ENCODE results near the gene ZNF177.
"Not testable (repeated sequence)": the region's sequence is repeated elsewhere in the genome, so short reads cannot be mapped to it uniquely, and the experiment has no call there.

The ZNF177 gene

DNA sequence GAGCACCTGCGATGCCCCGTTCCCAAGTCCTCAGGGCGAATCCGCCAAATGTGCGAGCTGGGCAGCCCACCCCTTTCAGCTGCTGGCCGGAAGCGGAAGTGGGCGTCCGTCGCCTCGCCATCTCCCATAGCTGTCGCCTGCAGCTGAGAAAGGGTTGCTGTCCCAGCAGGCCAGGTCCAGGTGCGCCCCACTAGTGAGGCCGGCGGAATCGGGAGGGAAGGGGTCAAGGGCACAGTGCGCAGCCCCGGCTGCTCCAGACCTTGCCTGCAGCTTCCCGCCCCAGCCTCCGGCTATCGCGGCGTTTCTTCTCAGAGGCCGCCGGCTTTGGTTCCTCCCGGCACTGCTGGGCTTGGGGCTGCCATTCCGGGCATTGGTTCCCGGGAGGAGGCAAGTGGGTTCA is at the start of gene ZNF177:
TSS of gene ZNF177 (plus strand) at position 109 of the 400 bp plus-strand sequence. CDS start 15,299 bp downstream, outside the sequence.
- DNase-seq: peak; percentile 20

DNA sequence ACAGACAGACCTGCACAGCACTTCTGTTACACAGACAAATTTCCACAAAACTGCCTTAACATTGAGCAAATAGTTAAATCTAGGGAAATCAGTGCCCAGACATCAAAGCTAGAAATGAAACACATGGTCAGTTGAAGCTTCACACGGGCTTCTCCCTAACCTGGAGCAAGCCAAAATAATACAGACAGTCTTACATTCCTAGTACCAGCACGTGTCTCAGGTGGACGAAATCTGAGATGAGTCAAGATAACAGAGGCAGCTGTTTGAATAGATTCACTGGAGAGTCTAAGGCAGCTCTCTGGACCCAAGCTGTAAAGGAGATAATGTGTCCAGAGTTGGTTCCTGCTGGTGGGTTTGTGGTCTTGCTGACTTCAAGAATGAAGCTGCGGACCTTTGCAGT is 49.1 kb upstream of the ZNF177 start:
- no peak for DNase-seq

DNA sequence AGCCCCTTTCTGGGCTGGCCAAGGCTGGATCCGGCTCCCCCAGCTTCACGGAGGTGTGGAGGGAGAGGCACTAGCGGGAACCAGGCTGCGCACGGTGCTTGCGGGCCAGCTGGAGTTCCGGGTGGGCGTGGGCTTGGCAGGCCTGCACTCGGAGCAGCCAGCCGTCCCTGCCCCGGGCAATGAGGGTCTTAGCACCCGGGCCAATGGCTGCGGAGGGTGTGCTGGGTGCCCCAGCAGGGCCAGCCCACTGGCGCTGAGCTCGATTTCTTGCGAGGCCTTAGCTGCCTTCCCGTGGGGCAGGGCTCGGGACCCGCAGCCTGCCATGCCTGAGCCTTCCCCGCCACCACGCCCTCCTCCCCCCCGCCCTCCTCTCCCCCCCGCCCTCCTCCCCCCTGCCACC is 41.5 kb upstream of the ZNF177 start:
- DNase-seq: no peak

DNA sequence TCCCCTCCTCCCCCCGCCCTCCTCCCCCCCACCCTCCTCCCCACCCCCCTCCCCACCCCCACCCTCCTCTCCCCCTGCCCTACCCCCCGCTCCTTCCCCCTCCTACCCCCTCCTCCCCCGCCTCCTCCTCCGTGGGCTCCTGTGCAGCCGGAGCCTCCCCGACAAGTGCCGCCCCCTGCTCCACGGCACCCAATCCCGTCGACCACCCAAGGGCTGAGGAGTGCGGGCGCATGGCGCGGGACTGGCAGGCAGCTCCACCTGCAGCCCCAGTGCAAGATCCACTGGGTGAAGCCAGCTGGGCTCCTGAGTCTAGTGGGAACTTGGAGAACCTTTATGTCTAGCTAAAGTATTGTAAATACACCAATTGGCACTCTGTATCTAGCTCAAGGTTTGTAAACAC is 41.1 kb upstream of the ZNF177 start:
- not testable (repeated sequence) for DNase-seq

DNA sequence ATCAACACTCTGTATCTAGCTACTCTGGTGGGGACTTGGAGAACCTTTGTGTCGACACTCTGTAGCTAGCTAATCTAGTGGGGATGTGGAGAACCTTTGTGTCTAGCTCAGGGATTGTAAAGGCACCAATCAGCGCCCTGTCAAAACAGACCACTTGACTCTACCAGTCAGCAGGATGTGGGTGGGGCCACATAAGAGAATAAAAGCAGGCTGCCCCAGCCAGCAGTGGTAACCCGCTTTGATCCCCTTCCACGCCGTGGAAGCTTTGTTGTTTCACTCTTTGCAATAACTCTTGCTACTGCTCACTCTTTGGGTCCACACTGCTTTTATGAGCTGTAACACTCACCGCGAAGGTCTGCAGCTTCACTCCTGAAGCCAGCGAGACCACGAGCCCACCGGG is 40.6 kb upstream of the ZNF177 start:
- DNase-seq: not testable (repeated sequence)

DNA sequence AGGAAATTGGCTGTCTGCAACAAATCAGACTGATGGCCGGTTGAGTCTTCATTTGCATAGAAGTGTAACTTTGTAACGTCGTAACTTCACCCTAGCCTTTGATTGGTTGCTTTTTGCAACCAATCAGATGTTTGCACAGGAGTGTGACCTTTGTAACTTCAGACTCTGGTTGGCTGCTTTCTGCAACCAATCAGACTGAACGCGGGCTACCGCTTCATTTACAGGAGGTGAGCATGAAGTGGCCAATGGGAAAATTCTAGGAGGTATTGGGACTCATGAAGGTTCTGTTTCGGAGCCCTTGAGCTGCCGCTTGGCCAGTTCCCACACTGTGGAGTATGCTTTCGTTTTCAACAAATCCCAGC is 39.3 kb upstream of the ZNF177 start:
- DNase-seq: peak; percentile 70

DNA sequence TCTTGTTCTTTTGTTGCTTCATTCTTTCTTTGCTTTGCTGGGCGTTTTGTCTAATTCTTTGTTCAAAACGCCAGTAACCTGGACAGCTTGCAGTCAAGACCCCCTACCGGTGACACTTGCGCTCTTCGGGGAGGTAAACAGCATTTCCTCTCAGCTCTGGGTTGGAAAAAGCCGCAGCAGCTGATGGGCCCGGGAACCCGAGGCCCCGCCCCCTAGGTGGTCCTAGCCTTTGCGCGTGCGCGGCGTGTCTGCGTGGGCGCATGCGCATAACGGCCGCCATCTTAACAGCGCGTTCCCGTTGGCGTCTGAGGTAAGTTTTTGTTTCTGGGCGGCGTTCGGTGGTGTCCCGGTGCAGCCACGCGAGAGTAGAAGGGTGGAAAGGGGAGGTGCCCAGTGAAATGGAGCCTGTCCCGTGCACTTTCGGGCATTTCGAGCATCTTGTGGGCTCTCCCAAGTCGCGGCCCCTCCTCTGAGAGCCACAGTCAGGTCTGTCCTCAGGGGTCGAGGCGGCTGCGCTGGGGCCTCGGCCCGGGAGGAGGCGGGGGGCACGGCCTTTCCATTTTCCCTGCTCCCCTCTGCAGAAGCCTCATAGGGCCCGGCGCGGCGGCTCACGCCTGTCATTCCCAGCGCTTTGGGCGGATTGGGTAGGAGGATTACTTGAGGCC is 38.8 kb upstream of the ZNF177 start, which contains the start of gene ZNF559:
TSS of gene ZNF559 (plus strand) at position 261 of the 665 bp plus-strand sequence. CDS start 14,371 bp downstream, outside the sequence.
- peak; percentile 96 for DNase-seq

DNA sequence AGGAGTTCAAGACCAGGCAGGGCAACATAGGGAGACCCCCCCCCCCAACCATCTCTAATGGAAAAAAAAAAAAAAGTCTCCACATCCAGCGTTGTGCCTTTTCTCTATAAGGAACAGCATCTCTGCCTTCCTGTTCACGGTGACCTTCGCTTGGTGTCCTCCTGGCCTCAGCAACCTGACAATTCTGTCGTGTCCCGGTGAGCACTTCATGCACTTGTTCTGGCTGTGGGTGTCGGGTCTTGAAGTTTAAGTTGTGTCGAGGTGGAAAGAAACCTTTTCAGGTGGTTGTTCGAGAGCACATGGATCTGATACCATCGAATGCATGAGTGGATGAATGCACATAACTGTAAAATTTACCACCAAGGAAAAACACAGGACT is 38.2 kb upstream of the ZNF177 start:
- peak; percentile 10 for DNase-seq

DNA sequence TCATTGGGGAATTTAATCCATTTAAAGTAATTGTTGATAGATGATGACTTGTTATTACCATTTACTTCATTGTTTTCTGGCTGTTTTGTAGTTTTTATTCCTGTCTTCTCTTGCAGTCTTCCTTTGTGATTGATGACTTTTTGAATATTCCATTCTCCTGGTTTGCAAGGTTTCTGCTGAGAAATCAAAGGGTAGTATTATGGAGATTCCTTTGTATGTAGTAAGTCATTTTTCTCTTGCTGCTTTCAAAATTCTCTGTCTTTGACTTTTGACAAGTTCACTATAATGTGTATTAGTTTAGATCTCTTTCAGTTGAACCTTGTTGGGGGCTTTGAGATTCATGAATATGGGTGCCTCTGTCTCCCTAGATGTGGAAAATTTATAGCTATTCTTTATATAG is 32.8 kb upstream of the ZNF177 start:
- DNase-seq: no peak

DNA sequence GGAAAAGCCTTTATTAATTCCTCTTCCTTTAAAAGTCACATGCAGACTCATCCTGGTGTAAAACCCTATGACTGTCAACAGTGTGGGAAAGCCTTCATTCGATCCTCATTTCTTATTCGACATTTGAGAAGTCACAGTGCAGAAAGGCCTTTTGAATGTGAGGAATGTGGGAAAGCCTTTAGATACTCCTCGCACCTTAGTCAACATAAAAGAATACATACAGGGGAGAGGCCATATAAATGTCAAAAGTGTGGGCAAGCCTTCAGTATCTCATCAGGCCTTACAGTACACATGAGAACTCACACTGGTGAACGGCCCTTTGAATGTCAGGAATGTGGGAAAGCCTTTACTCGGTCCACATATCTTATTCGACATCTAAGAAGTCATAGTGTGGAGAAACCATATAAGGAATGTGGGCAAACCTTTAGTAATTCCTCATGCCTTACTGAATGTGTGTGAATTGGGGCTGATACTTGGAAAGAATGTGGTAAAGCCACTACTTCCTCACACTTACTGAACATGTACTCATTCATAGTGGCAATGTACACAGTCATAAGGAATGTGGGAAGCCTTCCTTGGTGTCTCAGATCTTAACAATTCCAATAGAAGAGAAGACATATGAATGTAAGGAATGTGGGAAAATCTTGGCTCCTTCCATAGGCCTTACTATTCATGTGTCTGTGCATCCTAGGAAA is 20.1 kb upstream of the ZNF177 start:
- DNase-seq: no peak

DNA sequence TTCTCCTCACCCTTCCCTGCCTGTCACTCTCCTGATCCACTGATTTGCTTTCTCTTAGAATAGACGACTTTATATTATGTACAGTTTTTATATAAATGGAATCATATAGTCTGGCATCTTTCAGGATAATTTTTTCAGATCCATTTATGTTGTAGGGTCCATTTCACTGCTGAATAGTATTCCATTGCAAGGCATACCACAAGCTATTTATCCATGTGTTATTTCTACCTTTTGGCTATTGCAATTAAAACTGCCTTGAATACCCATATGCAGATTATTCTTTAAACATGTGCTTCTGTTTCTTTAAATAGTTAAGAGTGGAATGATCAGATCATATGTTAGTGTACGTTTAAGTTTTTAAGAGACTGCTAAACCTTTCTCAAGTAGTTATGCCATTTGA is 17.8 kb upstream of the ZNF177 start:
- DNase-seq: no peak

DNA sequence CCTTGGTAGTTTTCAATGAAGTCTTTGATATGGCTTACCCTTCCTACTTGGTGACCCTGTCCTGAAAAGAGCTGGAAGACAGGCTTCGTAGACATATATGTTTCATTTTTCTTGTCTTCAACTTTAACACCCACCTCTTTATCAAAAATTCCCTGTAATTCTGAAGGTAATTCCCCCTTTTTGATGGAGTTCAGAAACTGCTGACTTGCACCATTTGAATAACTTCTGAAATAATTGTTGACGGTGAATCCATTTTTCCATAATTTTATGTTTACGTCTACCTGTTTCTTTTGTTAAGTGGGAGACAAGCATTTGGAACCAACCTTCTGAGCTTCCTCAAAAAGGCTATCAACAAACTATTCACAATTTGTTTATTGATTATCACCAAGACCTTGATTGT is 14.6 kb upstream of the ZNF177 start:
- no peak for DNase-seq

DNA sequence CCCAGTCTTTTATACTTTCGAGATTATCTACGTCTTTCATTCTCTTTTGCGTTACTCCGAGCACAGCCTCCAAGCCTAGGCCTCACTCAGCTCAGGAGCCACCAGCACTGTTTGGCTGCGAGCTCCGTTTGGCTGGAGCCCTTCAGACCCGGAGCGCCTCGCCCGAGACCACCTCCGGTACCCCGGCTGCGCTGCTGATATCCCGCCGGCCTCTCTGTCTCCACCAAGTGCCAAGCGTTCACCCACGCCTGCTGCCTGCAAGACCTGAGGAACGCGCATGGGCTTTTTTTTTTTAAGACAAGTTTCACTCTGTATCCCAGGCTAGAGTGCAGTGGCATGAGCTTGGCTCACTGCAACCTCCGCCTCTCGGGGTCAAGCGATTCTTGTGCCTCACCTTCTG is 14.1 kb upstream of the ZNF177 start:
- no peak for DNase-seq

DNA sequence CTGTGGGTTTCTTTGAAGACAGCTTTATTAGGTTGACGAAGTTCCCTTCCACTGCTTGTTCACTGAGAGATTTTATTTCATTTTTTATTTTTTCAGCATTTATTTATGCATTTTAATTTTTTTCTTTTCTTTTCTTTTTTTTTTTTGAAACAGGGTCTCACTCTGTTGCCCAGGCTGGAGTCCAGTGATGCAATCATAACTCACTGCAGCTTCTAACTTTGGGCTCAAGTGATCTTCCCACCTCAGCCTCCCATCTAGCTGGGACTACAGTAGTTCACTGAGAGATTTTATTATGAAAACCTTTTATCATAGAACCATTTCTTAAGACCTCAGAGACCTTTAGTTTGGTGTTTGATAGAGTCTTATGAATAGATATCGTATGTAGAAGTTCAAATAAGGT is 10.3 kb upstream of the ZNF177 start:
- no peak for DNase-seq

DNA sequence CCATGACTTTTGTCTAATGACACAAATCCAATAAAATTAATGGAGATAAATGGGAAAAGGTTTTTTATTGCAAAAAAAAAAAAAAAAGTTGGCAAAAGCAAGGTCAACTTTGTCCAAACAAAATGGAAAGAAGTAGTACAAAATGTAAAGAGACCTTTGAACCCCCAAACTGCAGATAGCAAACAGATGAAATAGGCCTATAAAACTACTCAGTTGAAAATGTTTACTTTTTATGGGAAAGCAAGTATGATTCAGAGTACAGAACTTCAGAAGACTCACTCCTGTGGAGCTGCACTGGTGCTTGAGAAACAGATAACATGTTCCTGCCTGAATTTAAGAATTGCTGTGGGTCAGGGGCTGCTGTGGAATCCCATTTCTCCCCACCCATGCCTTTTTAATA is 9.8 kb upstream of the ZNF177 start:
- DNase-seq: no peak

DNA sequence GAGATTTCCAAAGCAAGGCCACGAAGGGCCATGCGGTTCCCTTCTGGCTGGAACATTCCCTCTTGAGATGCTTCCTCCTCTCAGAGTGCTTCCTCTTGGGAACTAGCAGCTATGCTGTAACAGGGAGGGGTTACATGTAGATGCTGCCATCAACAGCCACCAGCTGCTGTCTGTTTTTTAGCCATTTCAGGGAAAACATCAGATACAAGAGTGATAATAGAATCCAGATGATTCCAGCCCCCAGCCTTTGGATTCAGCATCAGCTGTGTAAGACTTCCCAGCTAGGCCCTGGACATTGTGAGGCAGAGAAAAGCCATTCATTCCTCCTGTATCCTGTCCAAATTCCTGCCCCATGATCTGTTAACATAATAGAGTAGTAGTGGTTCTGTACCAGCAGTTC is 8.2 kb upstream of the ZNF177 start:
- DNase-seq: no peak

DNA sequence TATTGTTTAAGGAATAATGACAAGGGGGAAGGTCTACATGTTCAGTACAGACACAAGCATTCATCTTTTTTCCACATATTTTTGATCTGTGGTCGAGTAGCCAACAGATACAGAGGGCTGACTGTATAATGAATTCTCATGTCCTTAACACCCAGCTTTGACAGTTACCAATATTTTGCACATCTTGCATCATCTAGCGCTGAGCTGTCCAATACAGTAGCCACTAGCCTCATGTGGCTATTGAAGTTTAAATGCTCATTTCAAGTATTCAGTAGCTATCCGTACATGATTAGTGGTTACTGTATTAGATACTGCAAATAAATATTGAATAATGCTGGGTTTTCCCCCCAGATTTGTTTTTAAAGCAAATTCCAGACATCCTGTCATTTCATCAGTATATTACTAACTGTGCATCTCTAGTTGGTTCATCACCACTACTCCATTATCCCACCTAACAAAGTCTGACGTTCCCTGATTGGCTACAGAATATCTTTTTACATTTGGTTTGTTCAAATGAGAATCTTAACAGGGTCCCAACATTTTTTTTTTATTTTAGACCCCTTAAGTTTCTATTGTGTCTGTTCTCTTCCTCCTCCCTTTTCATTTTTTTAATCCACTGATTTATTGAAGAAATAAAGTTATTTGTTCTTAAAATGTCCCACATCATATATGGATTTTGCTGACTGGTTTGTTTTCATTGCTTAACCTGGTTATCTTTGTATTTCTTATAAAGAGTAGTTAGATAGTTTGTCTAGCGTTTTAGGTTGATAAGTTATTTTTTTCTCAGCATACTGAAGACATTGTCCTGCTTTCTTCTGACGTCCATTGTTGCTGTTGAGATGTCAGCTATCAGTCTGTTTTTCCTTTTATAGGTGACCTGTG is 8.2 kb downstream of the ZNF177 start:
- DNase-seq: no peak

DNA sequence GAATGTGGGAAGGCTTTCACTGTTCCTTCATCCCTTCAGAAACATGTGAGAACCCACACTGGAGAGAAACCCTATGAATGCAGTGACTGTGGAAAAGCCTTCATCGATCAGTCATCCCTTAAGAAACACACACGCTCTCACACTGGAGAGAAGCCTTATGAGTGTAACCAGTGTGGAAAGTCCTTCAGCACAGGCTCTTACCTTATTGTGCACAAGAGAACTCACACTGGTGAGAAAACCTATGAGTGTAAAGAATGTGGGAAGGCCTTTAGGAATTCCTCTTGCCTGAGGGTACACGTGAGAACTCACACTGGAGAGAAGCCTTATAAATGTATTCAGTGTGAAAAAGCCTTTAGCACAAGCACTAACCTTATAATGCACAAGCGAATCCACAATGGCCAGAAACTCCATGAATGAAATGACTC is 18.6 kb downstream of the ZNF177 start:
- DNase-seq: no peak

DNA sequence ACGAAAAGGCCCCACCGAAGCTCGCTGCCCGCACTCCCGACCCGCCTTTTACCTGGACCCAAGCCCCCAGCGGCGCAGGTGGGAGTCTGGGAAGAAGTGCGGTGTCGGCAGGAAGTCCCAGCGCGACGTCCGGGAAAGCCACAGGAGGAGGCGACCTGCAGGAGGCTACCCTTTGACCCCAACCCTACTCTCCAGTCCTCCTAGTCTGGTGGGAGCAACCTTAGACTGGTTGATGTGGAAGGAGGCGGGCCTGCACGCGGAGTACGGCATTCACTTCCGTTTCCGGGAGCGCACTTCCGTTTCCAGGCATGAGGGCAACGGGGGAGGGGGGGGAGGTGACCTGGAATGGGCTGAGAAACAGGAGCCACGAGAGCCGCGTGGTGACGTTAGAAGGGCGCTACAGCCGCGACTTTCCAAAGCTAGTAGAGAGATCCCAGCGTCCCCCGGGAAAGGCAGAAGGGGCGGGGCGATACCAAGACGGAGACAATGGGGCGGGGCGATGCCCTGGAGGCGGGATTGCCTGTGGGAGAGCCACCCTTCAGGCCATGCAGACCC is 44.1 kb downstream of the ZNF177 start:
- DNase-seq: peak; percentile 64

DNA sequence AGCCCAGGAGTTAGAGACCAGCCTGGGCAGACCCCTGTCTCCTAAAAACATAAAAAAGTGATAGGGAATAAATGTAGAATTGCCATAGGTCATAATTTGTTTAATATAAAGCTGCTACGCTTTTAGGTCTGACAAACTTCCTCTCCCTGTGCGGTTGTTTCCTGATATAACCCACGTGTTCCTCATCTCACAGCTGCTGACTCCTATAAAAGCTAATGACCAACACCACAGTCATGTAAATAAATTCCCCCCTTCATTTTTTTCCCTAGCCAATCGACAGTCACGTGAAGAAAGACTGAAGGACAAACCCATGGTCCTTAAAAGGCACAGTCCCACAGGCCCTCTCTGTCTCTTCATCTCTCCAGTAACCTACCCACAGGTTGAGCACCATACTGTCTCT is 45.0 kb downstream of the ZNF177 start:
- DNase-seq: no peak

DNA sequence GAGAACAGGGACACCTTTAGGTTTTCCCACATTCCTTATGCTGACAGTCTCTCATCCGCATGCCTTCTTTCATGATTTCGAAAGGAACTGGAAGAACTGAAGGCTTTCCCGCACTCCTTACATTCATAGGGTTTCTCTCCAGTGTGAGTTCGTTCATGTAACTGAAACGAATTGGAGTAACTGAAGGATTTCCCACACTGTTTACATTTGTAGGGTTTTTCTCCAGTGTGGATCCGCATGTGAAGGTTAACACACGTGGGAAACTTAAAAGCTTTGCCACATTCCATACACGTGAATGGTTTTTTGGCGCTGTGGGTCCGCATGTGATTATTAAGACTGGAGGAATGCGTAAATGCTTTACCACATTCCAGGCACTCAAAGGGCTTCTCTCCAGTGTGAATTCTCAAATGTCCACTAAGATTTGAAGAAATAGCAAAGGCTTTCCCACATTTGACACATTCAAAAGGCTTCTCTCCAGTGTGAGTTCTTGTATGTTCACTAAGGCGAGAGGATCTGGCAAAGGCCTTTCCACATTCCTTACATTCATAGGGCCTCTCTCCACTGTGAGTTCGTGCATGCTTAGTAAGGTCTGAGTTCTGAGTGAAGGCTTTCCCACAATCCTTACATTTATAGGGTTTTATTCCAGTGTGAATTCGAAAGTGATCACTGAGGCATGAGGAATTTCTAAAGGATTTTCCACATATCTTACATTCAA is 50.6 kb downstream of the ZNF177 start:
- no peak for DNase-seq

DNA sequence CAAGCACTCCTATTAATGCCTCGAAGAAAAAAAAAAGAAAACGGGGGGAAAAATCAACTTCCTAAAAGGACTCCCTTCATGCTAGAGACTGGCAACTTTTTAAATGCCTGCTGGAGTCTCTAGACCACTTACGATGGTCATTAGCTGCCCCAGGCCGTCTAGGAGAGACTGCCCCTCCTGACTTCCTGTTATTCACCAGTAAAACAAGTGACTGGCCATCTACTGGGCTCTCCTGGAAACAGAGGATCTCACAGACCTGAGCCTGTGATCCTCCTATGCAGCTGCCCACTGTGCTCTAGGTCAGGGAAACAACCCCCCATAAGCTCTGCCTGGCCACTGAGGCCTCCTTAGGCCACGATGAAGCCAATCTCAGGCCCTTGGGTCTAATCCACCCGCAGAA is 65.1 kb downstream of the ZNF177 start:
- no peak for DNase-seq

DNA sequence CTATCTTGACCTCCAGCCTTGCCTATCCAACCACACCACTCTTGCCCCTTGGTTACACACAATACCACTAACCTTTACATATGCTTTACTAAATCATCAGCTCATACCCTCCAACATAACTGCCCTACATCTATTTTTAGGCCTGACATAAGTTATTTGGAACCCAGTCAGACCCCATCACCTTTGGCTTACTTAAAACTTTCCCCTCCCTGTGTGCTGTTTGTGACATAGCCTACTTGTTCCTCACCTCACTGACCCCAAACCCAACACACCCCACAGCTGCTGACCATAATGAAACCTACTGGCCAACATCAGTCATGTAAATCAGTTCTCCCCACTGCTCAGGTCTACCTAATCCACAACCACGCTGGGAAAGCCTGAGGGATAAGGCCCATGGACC is 67.6 kb downstream of the ZNF177 start:
- no peak for DNase-seq

Data from hematopoietic multipotent progenitor cell treated with erythropoietin and hydrocortisone succinate and interleukin-3 and kit ligand, for 6 days (in vitro differentiated cells).